ENCODE results near the gene ARFRP1.

ARFRP1 gene

DNA sequence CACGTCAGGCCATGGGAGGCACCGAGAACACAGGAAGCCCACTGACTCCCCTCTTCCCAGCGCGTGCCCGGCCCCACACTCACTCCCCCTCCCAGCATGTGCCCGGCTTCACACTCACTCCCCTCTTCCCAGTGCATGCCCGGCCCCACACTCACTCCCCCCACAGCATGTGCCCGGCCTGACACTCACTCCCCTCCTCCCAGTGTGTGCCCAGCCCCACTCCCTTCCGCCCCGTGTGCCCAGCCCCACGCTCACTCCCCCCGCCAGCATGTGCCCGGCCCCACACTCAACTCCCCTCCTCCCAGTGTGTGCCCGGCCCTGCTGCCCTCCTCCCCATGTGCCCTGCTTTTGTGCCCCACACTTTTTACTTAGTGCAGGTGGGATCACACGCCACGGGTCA lies 39.9 kb downstream of the ARFRP1 start:
- peaks cover 16% of the 10 kb centered on the region for H3K36me3 ChIP-seq (ENCODE audit: control insufficient read depth, insufficient read depth, low read length)
- no peak for DNase-seq (ENCODE audit: extremely low read depth, insufficient read length)

DNA sequence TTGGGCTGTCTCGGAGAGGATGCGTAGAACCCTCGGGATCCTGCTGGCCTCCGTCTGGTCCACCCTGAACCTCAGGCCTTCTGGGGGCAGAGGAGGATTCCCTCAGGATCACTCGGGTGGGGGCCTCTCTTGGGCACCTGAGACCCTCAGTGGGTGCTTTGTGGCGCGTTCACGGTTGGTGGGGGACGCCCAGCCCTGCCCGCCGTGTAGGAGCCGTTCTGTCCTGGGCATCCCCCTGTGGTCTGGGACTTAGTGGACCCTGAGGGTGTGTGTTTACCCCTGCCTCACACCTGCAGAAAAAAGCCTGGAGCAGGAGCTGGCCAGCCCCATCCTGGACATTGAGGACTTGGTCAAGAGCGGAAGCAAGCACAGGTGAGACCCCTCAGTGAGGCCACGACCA lies 42.1 kb downstream of the ARFRP1 start:
- H3K27me3 ChIP-seq (replicated peaks; ENCODE audit: control insufficient read depth, insufficient read depth, low read length), result no peaks in the 10 kb centered on the region
- TF ChIP-seq, protein P1, sequence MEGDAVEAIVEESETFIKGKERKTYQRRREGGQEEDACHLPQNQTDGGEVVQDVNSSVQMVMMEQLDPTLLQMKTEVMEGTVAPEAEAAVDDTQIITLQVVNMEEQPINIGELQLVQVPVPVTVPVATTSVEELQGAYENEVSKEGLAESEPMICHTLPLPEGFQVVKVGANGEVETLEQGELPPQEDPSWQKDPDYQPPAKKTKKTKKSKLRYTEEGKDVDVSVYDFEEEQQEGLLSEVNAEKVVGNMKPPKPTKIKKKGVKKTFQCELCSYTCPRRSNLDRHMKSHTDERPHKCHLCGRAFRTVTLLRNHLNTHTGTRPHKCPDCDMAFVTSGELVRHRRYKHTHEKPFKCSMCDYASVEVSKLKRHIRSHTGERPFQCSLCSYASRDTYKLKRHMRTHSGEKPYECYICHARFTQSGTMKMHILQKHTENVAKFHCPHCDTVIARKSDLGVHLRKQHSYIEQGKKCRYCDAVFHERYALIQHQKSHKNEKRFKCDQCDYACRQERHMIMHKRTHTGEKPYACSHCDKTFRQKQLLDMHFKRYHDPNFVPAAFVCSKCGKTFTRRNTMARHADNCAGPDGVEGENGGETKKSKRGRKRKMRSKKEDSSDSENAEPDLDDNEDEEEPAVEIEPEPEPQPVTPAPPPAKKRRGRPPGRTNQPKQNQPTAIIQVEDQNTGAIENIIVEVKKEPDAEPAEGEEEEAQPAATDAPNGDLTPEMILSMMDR (IDR thresholded peaks at IDR 0.05; ENCODE audit: insufficient read depth, low read length, poor library complexity, severe bottlenecking), result no peak
- H3K4me3 ChIP-seq (replicated peaks; ENCODE audit: low read depth, low read length), result no peak overlapping the region
- peaks cover 32% of the 10 kb centered on the region for H3K36me3 ChIP-seq (ENCODE audit: control insufficient read depth, insufficient read depth, low read length)
- DNase-seq (ENCODE audit: extremely low read depth, insufficient read length), result no peak

More for the DNA sequence above, 39.9 kb downstream of the ARFRP1 start:
- Histone ChIP-seq H3K4me3 (replicated peaks; ENCODE audit: low read depth, low read length) (no peak overlapping the region), H3K27me3 (replicated peaks; ENCODE audit: control insufficient read depth, insufficient read depth, low read length) (no peaks in the 10 kb centered on the region)
- TF ChIP-seq, protein P1 (IDR thresholded peaks at IDR 0.05; ENCODE audit: insufficient read depth, low read length, poor library complexity, severe bottlenecking), result no peak

DNA sequence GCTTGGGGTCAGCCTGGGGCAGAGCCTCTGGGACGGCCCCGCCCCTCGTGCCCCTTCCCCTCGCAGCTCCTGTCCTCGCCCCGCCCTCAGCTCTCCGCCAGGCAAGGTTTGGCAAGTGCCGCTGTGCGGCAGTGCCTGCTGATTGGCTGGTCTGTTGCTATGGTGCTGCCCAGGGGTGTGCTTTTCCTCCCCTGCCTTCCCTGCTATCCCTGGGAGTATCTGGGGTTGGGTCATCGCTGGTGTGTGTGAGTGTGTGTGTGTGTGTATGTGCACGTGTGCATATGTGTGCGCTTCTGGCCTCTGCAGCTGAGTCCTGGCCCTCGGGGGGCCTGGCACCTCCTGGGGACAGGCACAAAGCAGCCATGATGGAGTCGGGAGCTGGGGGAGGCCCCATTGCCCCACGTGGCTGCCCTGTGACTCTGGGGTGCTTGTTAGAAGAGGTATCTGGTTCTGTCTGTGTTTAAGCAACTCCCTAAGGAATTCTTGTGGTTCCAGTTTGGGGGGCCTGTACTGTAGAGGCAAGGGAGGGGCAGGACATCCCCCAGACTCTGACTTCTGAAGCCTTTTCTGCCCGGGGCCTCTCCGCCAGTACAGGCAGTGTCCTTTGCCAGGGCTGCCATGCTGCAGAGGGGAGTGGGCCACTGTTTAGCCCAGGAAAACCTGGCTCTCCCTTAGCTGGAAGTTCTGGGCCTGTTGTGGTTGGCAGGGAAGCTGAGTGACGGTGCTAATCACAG lies 42.7 kb downstream of the ARFRP1 start:
- Histone ChIP-seq H3K36me3 (ENCODE audit: control insufficient read depth, insufficient read depth, low read length) (peaks cover 32% of the 10 kb centered on the region), H3K4me3 (replicated peaks; ENCODE audit: low read depth, low read length) (no peak overlapping the region), H3K27me3 (replicated peaks; ENCODE audit: control insufficient read depth, insufficient read depth, low read length) (no peaks in the 10 kb centered on the region)
- TF ChIP-seq, protein P1 (IDR thresholded peaks at IDR 0.05; ENCODE audit: insufficient read depth, low read length, poor library complexity, severe bottlenecking), result no peak
- no peak for DNase-seq (ENCODE audit: extremely low read depth, insufficient read length)

DNA sequence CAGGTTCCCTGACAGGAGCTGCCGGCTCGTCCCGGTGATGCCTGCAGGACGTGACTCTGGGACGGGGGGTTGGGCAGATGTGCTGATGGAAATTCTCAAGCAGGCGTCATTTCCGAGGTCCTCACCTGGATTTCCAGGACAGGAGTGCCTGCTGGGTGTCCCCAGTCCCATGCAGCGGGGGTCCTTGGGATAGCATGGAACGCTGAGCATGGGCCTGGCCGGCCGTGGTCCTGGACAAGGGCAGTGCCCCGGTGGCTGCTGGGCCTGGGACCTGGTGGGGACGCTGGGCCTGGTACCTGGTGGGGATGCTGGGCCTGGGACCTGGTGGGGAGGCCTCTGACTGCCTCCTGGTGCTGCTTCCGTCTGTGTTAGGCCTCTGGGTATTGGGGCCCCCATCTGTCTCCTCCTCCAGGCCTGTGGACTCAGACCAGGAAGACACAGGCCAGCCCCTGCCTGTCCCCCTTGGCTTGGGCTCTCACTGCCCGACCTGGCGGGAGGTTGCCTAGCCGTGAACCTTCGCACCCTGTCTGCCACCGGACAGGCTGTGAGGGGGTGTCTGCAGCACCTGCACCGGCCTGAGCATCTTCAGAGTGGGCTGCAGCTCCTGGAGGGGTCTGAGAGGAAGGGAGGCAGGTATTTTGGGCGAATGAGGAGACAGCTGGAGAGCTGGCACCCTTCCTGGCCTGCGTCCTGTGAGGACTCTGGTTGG lies 43.5 kb downstream of the ARFRP1 start:
- Histone ChIP-seq H3K27me3 (replicated peaks; ENCODE audit: control insufficient read depth, insufficient read depth, low read length) (no peaks in the 10 kb centered on the region), H3K4me3 (replicated peaks; ENCODE audit: low read depth, low read length) (no peak overlapping the region), H3K36me3 (ENCODE audit: control insufficient read depth, insufficient read depth, low read length) (peaks cover 32% of the 10 kb centered on the region)
- TF ChIP-seq, protein P1 (IDR thresholded peaks at IDR 0.05; ENCODE audit: insufficient read depth, low read length, poor library complexity, severe bottlenecking), result no peak
- DNase-seq (ENCODE audit: extremely low read depth, insufficient read length), result no peak

DNA sequence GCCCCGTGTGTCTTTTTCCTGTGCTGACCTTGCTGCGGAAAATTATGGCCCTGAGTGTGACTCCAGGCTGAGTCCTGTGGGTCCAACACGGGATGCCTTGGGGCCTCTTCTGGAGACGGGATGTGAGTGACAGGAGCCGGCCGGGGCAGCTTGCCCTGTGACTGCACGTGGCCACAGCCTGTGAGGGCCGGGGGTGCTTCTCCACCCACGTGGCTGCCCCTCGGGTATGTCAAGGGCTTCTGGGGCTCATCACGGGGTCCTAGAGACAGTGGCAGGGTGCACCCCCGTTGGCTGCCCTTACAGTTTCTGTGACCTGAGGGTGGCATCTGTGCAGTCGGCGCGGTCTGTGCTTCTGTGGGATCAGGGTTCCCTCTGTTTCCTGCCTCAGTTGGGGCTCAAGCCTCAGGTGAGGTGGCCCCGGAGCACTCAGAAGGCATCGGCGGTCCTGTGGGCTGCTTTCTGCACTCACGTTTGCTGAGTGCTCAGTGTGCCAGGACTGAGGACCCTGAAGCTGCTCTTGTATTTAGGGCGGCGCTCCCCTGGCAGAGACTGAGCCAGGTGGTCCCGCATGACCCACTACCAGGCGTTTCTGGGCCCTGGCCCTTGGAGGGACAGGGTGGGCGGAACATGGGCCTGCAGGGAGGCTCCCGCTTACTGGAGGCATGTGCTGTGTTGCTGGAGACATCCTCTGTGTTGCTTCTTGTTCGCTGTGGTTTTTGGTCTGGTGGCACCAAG lies 44.3 kb downstream of the ARFRP1 start:
- peaks cover 31% of the 10 kb centered on the region for H3K36me3 ChIP-seq (ENCODE audit: control insufficient read depth, insufficient read depth, low read length)
- no peak overlapping the region for H3K4me3 ChIP-seq (replicated peaks; ENCODE audit: low read depth, low read length)
- TF ChIP-seq, protein P1 (IDR thresholded peaks at IDR 0.05; ENCODE audit: insufficient read depth, low read length, poor library complexity, severe bottlenecking), result no peak
- H3K27me3 ChIP-seq (replicated peaks; ENCODE audit: control insufficient read depth, insufficient read depth, low read length), result no peaks in the 10 kb centered on the region
- DNase-seq (ENCODE audit: extremely low read depth, insufficient read length), result no peak
